CD14-positive monocyte (primary cell): ENCODE measurements around the gene CCRL2. TPM values are rescaled to one million over a fixed set of nuclear protein-coding genes. Genes with fewer than 3 reads are reported as not detected.
A peak's percentile ranks its signal among the peaks of the same experiment; 100 is the strongest.

Experiments
- DNase-seq, 3 donors: peaks; one replicate each; pipeline ENCODE4 v3.0.0-alpha.2; 2011 to 2022
- H2AFZ ChIP-seq: 2 replicates; pipeline ENCODE4 v1.6.0; 2012; ENCODE audit warnings: mild to moderate bottlenecking, low read depth, low read length, inconsistent platforms; ENCODE audit not compliant: insufficient read depth, poor library complexity, severe bottlenecking
- H3K27ac ChIP-seq, 2 donors: 1 replicate in 1 of 2; 2 replicates in 1 of 2; pipeline ENCODE4 v1.5.1; 2012 to 2013; ENCODE audit warnings: low read length in 2 of 2, control low read depth in 1 of 2, inconsistent platforms in 1 of 2, low read depth in 1 of 2, mild to moderate bottlenecking in 1 of 2
- H3K27me3 ChIP-seq, 2 donors: one replicate each; pipeline versions ENCODE4 v1.6.0 to v1.6.1; 2011 to 2013; ENCODE audit warnings: low read length in 2 of 2; ENCODE audit not compliant: control insufficient read depth in 2 of 2, insufficient read depth in 2 of 2
- H3K36me3 ChIP-seq, 2 donors: replicated peaks in 1 of 2; 1 replicate in 1 of 2; 2 replicates in 1 of 2; pipeline versions ENCODE4 v1.5.1 to v1.6.1; 2012 to 2013; ENCODE audit warnings: low read length in 2 of 2, control low read depth in 1 of 2, inconsistent platforms in 1 of 2, mild to moderate bottlenecking in 1 of 2; ENCODE audit not compliant: insufficient read depth in 2 of 2, control insufficient read depth in 1 of 2
- H3K4me1 ChIP-seq, 2 donors: 1 replicate in 1 of 2; 2 replicates in 1 of 2; pipeline versions ENCODE4 v1.5.1 to v1.6.1; 2012 to 2013; ENCODE audit warnings: low read length in 2 of 2, control low read depth in 1 of 2, inconsistent platforms in 1 of 2, mild to moderate bottlenecking in 1 of 2, moderate library complexity in 1 of 2; ENCODE audit not compliant: insufficient read depth in 2 of 2, control insufficient read depth in 1 of 2
- H3K4me2 ChIP-seq: replicated peaks from 2 replicates; pipeline ENCODE3; 2012; ENCODE audit warnings: low read length, moderate library complexity, mild to moderate bottlenecking; ENCODE audit not compliant: poor library complexity, severe bottlenecking; ENCODE audit errors: extremely low read depth
- H3K4me3 ChIP-seq, 3 experiments: fragments of 200-600 bp in 1 of 3; sonication (generic) in 1 of 3; replicated peaks in 1 of 3; 1 replicate in 2 of 3; 2 replicates in 1 of 3; pipeline ENCODE4 v1.5.1; 2011 to 2013; ENCODE audit warnings: low read length in 3 of 3, mild to moderate bottlenecking in 3 of 3, control low read depth in 2 of 3, low read depth in 2 of 3, inconsistent platforms in 1 of 3, moderate library complexity in 1 of 3
- H3K79me2 ChIP-seq: 2 replicates; pipeline ENCODE4 v1.6.0; 2012; ENCODE audit warnings: mild to moderate bottlenecking, control low read depth, inconsistent platforms, low read length, moderate library complexity; ENCODE audit not compliant: insufficient read depth
- H3K9ac ChIP-seq: 2 replicates; pipeline ENCODE4 v1.6.0; 2017; ENCODE audit warnings: low read length, mild to moderate bottlenecking; ENCODE audit not compliant: insufficient read depth, poor library complexity, severe bottlenecking
- H3K9me3 ChIP-seq, 2 donors: replicated peaks in 1 of 2; 1 replicate in 1 of 2; 2 replicates in 1 of 2; pipeline versions ENCODE4 v1.5.1 to v1.6.1; 2012 to 2013; ENCODE audit warnings: low read length in 2 of 2, control low read depth in 1 of 2; ENCODE audit not compliant: control insufficient read depth in 1 of 2, insufficient read depth in 1 of 2
- H4K20me1 ChIP-seq: 2 replicates; pipeline ENCODE4 v1.6.0; 2012; ENCODE audit warnings: mild to moderate bottlenecking, low read length, control low read depth, moderate library complexity; ENCODE audit not compliant: insufficient read depth
- H3K27ac Mint-ChIP-seq, 7 donors: one replicate each; pipeline ENCODE4 v1.8.0; 2020; ENCODE audit warnings: mild to moderate bottlenecking in 7 of 7, mixed read lengths in 7 of 7, moderate library complexity in 6 of 7, inconsistent platforms in 2 of 7
- H3K27me3 Mint-ChIP-seq, 3 donors: one replicate each; pipeline ENCODE4 v1.8.0; 2021 to 2022; ENCODE audit warnings: low read depth in 3 of 3, mild to moderate bottlenecking in 3 of 3, mixed read lengths in 3 of 3, moderate library complexity in 3 of 3, inconsistent platforms in 1 of 3
- H3K36me3 Mint-ChIP-seq, 2 donors: one replicate each; pipeline ENCODE4 v1.8.0; 2020; ENCODE audit warnings: mixed read lengths in 2 of 2, inconsistent platforms in 1 of 2, mild to moderate bottlenecking in 1 of 2
- H3K4me1 Mint-ChIP-seq: one replicate; pipeline ENCODE4 v1.8.0; 2020; ENCODE audit warnings: mild to moderate bottlenecking, mixed read lengths
- H3K4me3 Mint-ChIP-seq, 2 donors: one replicate each; pipeline ENCODE4 v1.8.0; 2020; ENCODE audit warnings: mild to moderate bottlenecking in 2 of 2, mixed read lengths in 2 of 2, moderate library complexity in 1 of 2
- H3K9me3 Mint-ChIP-seq, 7 donors: one replicate each; pipeline ENCODE4 v1.8.0; 2020 to 2022; ENCODE audit warnings: mixed read lengths in 7 of 7, mild to moderate bottlenecking in 6 of 7, moderate library complexity in 6 of 7, inconsistent platforms in 2 of 7
- CTCF ChIP-seq: fragments of 200-600 bp; IDR thresholded peaks from one replicate; pipeline ENCODE4 v1.8.0; 2022; ENCODE audit warnings: antibody characterized with exemption, mild to moderate bottlenecking
- WGBS: methylation state at CpG from one replicate; pipeline ENCODE4 v1.1.5; 2013; ENCODE audit warnings: missing lambda C conversion rate; ENCODE audit not compliant: insufficient coverage; 5-methylcytosine and 5-hydroxymethylcytosine counted together
- intact Hi-C, 2 donors: fragments of 100-400 bp; cut with micrococcal nuclease; formaldehyde crosslinking; loops; one replicate each; pipeline versions ENCODE4 v1.15.0 to v1.15.1; 2023
- polyA plus RNA-seq, 3 donors: library from polyadenylated mRNA; depleted of rRNA in 1 of 3; unstranded in 2 of 3; stranded (reverse) in 1 of 3; fragments of 300-500 nt in 2 of 3; fragments of >200 nt in 1 of 3; fragmentation: Illumina TruSeq in 2 of 3; gene quantifications; 1 replicate in 2 of 3; 2 replicates in 1 of 3; pipeline ENCODE4 v1.2.3, GENCODE V29; 2012 to 2021

The CCRL2 gene
- polyA plus RNA-seq, 3 donors, result 10.2 to 15.3 (median 11.7) TPM

- peak overlapping the region; percentile 96 for H3K4me2 ChIP-seq
Observed at GRCh38 chr3:46361408-46362283, 45.4 kb upstream of the CCRL2 start.

More at GRCh38 chr3:46361408-46362283, 45.4 kb upstream of the CCRL2 start:
- H3K9ac ChIP-seq, result peak overlapping the region; percentile 20
- peak overlapping the region; percentile 82 to 88 for H3K27ac ChIP-seq
- peak overlapping the region in 1 of 2 donors; percentile 53 for H3K4me3 Mint-ChIP-seq
- H4K20me1 ChIP-seq, result peaks cover 16% of the 10 kb centered on the region
- intact Hi-C loops, result loop anchor here (5.0 kb wide), 2 partner anchors 49 to 139 kb away; no protein-coding TSS in a partner anchor
- peak overlapping the region; percentile 15 for H2AFZ ChIP-seq
- no peak for TF ChIP-seq CTCF
- peaks cover 89% of the 10 kb centered on the region for H3K4me1 Mint-ChIP-seq
- no peaks in the 10 kb centered on the region for H3K27me3 Mint-ChIP-seq
- 0% methylated on average over 4 of the region's 8 CpGs for WGBS
- H3K36me3 Mint-ChIP-seq, result peaks cover 46 to 49% of the 10 kb centered on the region in 2 donors
- H3K9me3 ChIP-seq, result no peaks in the 10 kb centered on the region
- H3K36me3 ChIP-seq, result peaks cover 42 to 44% of the 10 kb centered on the region in 2 donors
- peak; percentile 84 to 95 (median 92) for DNase-seq
- peak overlapping the region in 1 of 3 experiments; percentile 92 for H3K4me3 ChIP-seq
- H3K27me3 ChIP-seq, result no peaks in the 10 kb centered on the region
- H3K9me3 Mint-ChIP-seq, result peaks cover 0 to 5% (median 0%) of the 10 kb centered on the region in 7 donors
- peaks cover 49% of the 10 kb centered on the region for H3K79me2 ChIP-seq
- peaks cover 78 to 85% of the 10 kb centered on the region in 2 donors for H3K4me1 ChIP-seq
- H3K27ac Mint-ChIP-seq, result peak overlapping the region; percentile 92 to 96 (median 94)
